LNCaP clone FGC (cell line): Measurements from ENCODE around the gene LRRN2.

Experiments used
- DNase-seq: peaks from one replicate; pipeline ENCODE4 v3.0.0-alpha.2; 2011; ENCODE audit warnings: low read depth
- H3K4me3 ChIP-seq: 2 replicates; pipeline ENCODE4 v1.5.1; 2011; ENCODE audit warnings: mild to moderate bottlenecking, low read depth, low read length, control low read depth
- TF ChIP-seq, protein P1 (sequence below): IDR thresholded peaks from 2 replicates; pipeline ENCODE4 v1.5.1; 2012; ENCODE audit warnings: mild to moderate bottlenecking; ENCODE audit not compliant: control insufficient read depth, insufficient read depth; ENCODE audit errors: extremely low read depth

The LRRN2 gene

DNA sequence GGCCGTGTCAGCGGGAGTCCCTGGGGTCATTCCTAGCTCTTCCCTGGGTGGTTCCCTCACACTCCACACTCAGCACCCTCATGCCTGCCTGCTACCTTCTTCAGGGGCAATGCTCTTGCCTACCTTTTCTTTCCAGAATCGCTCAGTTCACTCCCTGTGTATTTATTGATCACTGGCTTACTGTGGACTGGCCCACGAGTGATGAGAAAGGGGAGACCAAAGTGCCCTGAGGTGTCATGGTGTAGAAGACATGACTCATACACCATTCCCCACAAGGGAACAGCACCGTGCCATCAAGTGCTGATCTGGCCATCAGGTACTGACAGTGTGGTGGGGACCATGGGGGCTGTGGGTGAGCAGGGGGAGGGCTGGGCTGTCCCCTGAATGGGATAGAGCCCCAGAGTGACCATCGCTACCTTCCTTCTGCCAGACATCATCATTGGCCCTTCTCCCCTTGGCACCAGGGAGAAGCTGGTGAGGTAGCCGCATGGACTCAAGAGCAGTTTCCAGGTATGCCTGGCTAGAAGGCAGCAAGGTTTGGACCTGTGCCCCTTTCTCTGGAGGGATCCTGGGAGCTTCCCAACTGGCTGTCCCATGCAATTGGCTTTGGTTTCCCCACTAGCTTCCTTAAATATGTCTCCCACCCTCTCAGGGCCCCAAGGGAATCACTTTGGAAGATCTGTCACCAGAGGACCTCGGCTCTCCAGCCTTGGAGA lies 17.2 kb upstream of the LRRN2 start:
- DNase-seq: no peak
- no peak overlapping the region for H3K4me3 ChIP-seq
- TF ChIP-seq, protein P1, sequence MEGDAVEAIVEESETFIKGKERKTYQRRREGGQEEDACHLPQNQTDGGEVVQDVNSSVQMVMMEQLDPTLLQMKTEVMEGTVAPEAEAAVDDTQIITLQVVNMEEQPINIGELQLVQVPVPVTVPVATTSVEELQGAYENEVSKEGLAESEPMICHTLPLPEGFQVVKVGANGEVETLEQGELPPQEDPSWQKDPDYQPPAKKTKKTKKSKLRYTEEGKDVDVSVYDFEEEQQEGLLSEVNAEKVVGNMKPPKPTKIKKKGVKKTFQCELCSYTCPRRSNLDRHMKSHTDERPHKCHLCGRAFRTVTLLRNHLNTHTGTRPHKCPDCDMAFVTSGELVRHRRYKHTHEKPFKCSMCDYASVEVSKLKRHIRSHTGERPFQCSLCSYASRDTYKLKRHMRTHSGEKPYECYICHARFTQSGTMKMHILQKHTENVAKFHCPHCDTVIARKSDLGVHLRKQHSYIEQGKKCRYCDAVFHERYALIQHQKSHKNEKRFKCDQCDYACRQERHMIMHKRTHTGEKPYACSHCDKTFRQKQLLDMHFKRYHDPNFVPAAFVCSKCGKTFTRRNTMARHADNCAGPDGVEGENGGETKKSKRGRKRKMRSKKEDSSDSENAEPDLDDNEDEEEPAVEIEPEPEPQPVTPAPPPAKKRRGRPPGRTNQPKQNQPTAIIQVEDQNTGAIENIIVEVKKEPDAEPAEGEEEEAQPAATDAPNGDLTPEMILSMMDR: no peak

DNA sequence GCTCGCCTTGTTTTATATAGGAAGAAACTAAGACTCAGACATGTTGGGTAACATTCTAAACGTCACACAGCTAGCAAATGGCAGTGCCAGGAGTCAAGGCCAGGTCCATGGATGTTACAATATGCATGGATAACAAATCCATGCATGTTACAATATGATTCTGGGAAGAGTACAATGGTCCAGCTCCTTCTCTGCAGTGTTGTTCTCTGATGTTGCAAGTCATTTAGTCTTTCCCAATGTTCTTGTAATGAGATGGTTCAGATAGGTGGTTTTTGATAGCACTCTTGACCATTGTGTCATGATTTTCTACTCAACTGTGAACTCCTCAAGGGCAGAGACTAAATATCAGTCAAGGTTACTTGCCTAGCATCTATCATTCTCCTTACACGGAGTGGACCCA lies 15.7 kb upstream of the LRRN2 start:
- DNase-seq: no peak
- TF ChIP-seq, protein P1: no peak
- H3K4me3 ChIP-seq: no peak overlapping the region

DNA sequence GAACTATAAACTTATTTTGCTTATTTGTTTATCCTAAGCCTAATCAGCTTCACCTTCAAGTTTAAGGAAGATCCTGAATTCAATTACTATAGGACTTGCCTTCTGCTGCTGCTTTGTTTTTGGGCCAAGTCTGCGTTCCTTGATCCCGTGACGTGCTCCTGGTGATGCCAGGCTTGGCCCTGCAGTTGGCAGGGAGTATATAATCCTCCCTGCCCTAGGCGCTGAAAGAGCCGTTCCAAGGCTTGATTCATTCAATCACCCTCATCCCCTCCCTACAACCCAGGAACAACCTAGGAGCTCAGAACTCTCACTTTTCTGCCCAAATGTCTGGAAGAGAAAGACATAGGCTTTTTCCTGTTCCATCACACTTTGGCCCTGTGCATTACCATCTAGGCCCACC lies 12.4 kb upstream of the LRRN2 start:
- TF ChIP-seq, protein P1: no peak
- DNase-seq: peak; percentile 1
- no peak overlapping the region for H3K4me3 ChIP-seq

DNA sequence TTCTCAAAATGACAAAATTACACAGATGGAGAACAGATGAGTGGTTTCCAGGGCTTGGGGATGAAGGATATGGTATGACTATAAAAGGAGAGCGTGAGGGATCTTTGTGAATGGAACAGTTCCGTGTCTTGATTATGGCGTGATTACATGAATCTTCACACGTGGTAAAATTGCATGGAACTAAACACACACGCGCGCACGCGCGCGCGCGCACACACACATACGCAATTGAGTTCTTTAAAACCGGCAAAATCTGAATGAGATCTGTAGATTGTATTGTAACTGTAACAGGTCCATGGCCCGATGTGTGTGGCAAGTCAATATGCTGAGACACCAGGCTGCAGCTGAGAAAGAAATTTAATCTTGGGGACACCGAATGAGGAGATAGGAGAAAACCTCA lies 11.1 kb upstream of the LRRN2 start:
- no peak for DNase-seq
- no peak overlapping the region for H3K4me3 ChIP-seq
- TF ChIP-seq, protein P1: no peak

DNA sequence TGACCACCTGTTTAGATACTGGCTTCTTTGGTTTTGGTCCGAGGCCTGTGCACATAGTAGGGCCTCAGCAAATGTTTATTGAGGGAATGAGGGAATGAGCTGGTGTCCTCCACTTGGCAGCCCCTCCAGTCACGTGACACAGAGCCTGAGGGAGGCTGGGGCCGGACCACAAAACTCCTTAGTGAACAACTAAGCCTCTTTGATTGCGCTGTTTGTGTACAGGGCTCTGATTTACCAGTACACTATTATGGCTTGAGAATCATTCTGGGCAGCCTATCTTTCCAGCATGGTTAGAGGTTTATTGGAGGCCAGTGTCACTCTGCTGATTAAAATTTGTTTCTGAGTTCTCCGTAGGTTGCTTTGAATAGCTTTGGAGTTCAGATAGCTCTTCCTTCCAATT lies 10.2 kb upstream of the LRRN2 start:
- TF ChIP-seq, protein P1: no peak
- no peak for DNase-seq
- H3K4me3 ChIP-seq: no peak overlapping the region

DNA sequence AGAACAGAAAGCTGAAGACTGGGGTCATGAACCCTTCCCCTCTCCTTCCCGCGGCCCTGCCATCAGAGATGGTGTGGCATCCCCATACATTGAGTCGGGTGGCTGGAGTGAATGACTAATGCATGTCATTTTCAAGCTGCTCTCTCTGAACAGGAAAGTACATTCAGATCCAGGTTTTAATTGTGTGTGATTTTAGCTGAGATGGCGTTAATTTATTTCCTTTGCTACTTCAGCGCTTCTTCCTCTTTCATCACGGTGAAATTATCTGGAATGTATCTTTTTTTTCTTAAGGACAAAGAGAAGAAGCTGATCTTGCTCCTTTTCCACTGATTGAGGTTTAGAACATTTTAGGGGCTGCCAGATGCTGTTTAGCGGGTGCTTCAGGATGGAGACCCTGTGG lies 8.6 kb upstream of the LRRN2 start:
- H3K4me3 ChIP-seq: no peak overlapping the region
- DNase-seq: no peak
- TF ChIP-seq, protein P1: no peak

DNA sequence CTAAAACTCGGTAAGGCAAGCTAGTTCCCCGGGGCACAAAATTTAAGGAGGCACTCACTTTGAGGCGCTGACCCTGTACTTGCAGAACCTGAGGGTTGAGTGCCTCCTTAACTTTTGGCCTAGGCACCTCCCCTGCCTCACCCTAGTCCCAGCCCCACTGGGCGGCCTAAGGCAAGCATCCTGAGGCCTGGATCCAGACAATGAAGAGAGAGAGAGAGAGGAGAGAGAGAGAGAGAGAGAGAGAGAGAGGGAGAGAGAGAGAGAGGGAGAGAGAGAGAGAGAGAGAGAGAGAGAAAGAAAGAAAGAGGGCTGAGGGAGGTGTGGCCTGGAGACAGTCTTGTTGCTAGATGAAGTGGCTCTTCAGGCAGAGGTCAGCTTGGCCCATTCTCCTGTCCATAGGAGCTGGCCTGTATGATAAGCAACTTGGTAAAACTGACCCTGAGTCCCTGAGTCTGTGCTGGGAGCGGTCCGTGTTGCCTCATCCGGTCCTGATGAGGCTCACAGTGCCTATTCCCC lies 7.4 kb upstream of the LRRN2 start:
- no peak for DNase-seq
- TF ChIP-seq, protein P1: no peak
- no peak overlapping the region for H3K4me3 ChIP-seq
